Activated T-cell treated with anti-CD3 and anti-CD28 coated beads for 48 hours (primary cell): ENCODE data around the gene C3orf62.

Experiments used
- DNase-seq: peaks from one replicate; pipeline ENCODE4 v3.0.0-alpha.2; 2020; ENCODE audit warnings: low read depth

The C3orf62 gene

GRCh38 chr3:49276475-49277382 lies at the start of gene C3orf62:
Gene C3orf62 (minus strand): TSS chr3:49277232. CDS start chr3:49276872, 360 bp downstream.
- peak; percentile 77 for DNase-seq

- DNase-seq, result no peak
These were observed 47.7 kb upstream of the C3orf62 start for GRCh38 chr3:49324768-49325167.

GRCh38 chr3:49316696-49317457 lies 39.8 kb upstream of the C3orf62 start:
- no peak for DNase-seq

- DNase-seq, result no peak
These were observed 37.1 kb upstream of the C3orf62 start for GRCh38 chr3:49313896-49314688.

GRCh38 chr3:49311283-49311682 lies 34.3 kb upstream of the C3orf62 start:
- no peak for DNase-seq

GRCh38 chr3:49310677-49311076 lies 33.6 kb upstream of the C3orf62 start:
- no peak for DNase-seq

GRCh38 chr3:49305608-49306007 lies 28.6 kb upstream of the C3orf62 start:
- no peak for DNase-seq

GRCh38 chr3:49302613-49303012 lies 25.6 kb upstream of the C3orf62 start:
- no peak for DNase-seq

- no peak for DNase-seq
These were observed 23.6 kb upstream of the C3orf62 start for GRCh38 chr3:49300595-49300994.

- no peak for DNase-seq
These were observed 21.5 kb upstream of the C3orf62 start for GRCh38 chr3:49298511-49298910.

GRCh38 chr3:49296781-49297411 lies 19.9 kb upstream of the C3orf62 start:
- DNase-seq, result no peak

- no peak for DNase-seq
These were observed 18.5 kb upstream of the C3orf62 start for GRCh38 chr3:49295489-49296058.

GRCh38 chr3:49294343-49294742 lies 17.3 kb upstream of the C3orf62 start:
- no peak for DNase-seq

- DNase-seq, result no peak
These were observed 7.0 kb upstream of the C3orf62 start for GRCh38 chr3:49283997-49284396.

- no peak for DNase-seq
These were observed 2.3 kb upstream of the C3orf62 start for GRCh38 chr3:49279376-49279775.

GRCh38 chr3:49278548-49278947 lies 1.5 kb upstream of the C3orf62 start:
- no peak for DNase-seq

- no peak for DNase-seq
These were observed 347 bp upstream of the C3orf62 start for GRCh38 chr3:49277383-49277775.

- DNase-seq, result no peak
These were observed 3.1 kb downstream of the C3orf62 start for GRCh38 chr3:49273825-49274532.

- no peak for DNase-seq
These were observed 6.0 kb downstream of the C3orf62 start for GRCh38 chr3:49271047-49271446.

- no peak for DNase-seq
These were observed 6.9 kb downstream of the C3orf62 start for GRCh38 chr3:49270156-49270500.
